ENCODE measurements around the gene BEX2. TPM values are rescaled to one million over a fixed set of nuclear protein-coding genes. Genes with fewer than 3 reads are reported as not detected.
A peak's percentile ranks its signal among the peaks of the same experiment; 100 is the strongest.

Gene BEX2
- total and polyA plus RNA-seq, 9 of the 15 experiments (the other 6 are each of a cell fraction or from before 2014, with no cell fraction given), result 5.4 to 18.0 (median 8.3) TPM

- TF ChIP-seq ATF3 (IDR thresholded peaks at IDR 0.05), result peak; percentile 72
- TF ChIP-seq ATF3 (CRISPR knock-in tag; conservative IDR thresholded peaks at IDR 0.05), result no peak
- peak; percentile 41; the same call in 1 of the 2 replicates for TF ChIP-seq PHF8 (IDR thresholded peaks at IDR 0.05; ENCODE audit: borderline replicate concordance, low read length)
- no peak for TF ChIP-seq ZNF511 (CRISPR knock-in tag; IDR thresholded peaks at IDR 0.05)
- TF ChIP-seq POLR2B (IDR thresholded peaks at IDR 0.05; ENCODE audit: low read depth, partially characterized antibody), result peak; percentile 50
- TF ChIP-seq NCOA1 (IDR thresholded peaks at IDR 0.05; ENCODE audit: low read depth), result no peak
- 0 out of 2 replicates have a peak, but pooled peaks have one; percentile 54 for TF ChIP-seq TAF7 (tag; IDR thresholded peaks at IDR 0.05)
- TF ChIP-seq TFAP4 (CRISPR knock-in tag; IDR thresholded peaks at IDR 0.05; ENCODE audit: borderline replicate concordance), result peak; percentile 10; the same call in 1 of the 2 replicates
- no peak for TF ChIP-seq ZNF324 (CRISPR knock-in tag; IDR thresholded peaks at IDR 0.05)
- TF ChIP-seq ZNF197 (CRISPR knock-in tag; IDR thresholded peaks at IDR 0.05; ENCODE audit: low read depth), result no peak
- no peak for TF ChIP-seq STAT5A (IDR thresholded peaks at IDR 0.05; ENCODE audit: borderline replicate concordance, low read length)
- no peak for TF ChIP-seq ELF2 (CRISPR knock-in tag; IDR thresholded peaks at IDR 0.05)
- TF ChIP-seq REST (IDR thresholded peaks at IDR 0.05; ENCODE audit: borderline replicate concordance), result peak; percentile 41
- no peak for TF ChIP-seq REST (CRISPR knock-in tag; IDR thresholded peaks at IDR 0.05; ENCODE audit: low read depth)
- no peak for TF ChIP-seq PML (IDR thresholded peaks at IDR 0.05; ENCODE audit: low read length)
- TF ChIP-seq RAD51 (IDR thresholded peaks at IDR 0.05; ENCODE audit: borderline replicate concordance, low read depth), result peak; percentile 88
- TF ChIP-seq ZNF175 (CRISPR knock-in tag; IDR thresholded peaks at IDR 0.05; ENCODE audit: low read depth), result no peak
Measured at GRCh38 chrX:103310555-103311398, at the start of gene BEX2 (continued).
